Activated CD8-positive, alpha-beta T cell treated with anti-CD3 and anti-CD28 coated beads for 36 hours (primary cell): ENCODE measurements around the gene SDHAF2. TPM values are rescaled to one million over a fixed set of nuclear protein-coding genes. Genes with fewer than 3 reads are reported as not detected.
"Not testable (repeated sequence)": the region's sequence is repeated elsewhere in the genome, so short reads cannot be mapped to it uniquely, and the experiment has no call there.

Source experiments
- ATAC-seq: fragments of 200-7000 bp; cut with Tn5 transposase; one replicate; pipeline ENCODE4 v1.10.0; 2021; ENCODE audit warnings: mild to moderate bottlenecking, moderate library complexity
- CTCF ChIA-PET: fragments of 350-600 bp; sonication (Branson Sonifier 250); formaldehyde crosslinking; loops from one replicate; lab custom pipeline; 2021; ENCODE audit warnings: antibody characterized with exemption; lab: Charles Lee
- POLR2A ChIA-PET: fragments of 350-600 bp; sonication (Branson Sonifier 250); formaldehyde crosslinking; loops from one replicate; lab custom pipeline; 2021; ENCODE audit warnings: antibody characterized with exemption; lab: Charles Lee
- DNase-seq: peaks from one replicate; pipeline ENCODE4 v3.0.0-alpha.2; 2020
- H3K27ac Mint-ChIP-seq: one replicate; pipeline ENCODE4 v1.8.0; 2021; ENCODE audit warnings: mild to moderate bottlenecking, mixed read lengths
- H3K27me3 Mint-ChIP-seq: one replicate; pipeline ENCODE4 v1.8.0; 2021; ENCODE audit warnings: mixed read lengths
- H3K36me3 Mint-ChIP-seq: one replicate; pipeline ENCODE4 v1.8.0; 2021; ENCODE audit warnings: low read depth, mixed read lengths
- H3K4me1 Mint-ChIP-seq: one replicate; pipeline ENCODE4 v1.8.0; 2021; ENCODE audit warnings: low read depth, mixed read lengths
- H3K4me3 Mint-ChIP-seq: one replicate; pipeline ENCODE4 v1.8.0; 2021; ENCODE audit warnings: mild to moderate bottlenecking, moderate library complexity, mixed read lengths
- H3K9me3 Mint-ChIP-seq: one replicate; pipeline ENCODE4 v1.8.0; 2021; ENCODE audit warnings: mixed read lengths
- intact Hi-C: fragments of 100-400 bp; cut with micrococcal nuclease; formaldehyde crosslinking; loops from one replicate; pipeline ENCODE4 v1.10.0; 2022
- total RNA-seq, 2 experiments: library from RNA; stranded (reverse); gene quantifications; one replicate each; pipeline ENCODE4 v1.2.3, GENCODE V29; 2021
- TF ChIP-seq, protein P1 (sequence below): fragments of 200-600 bp; IDR thresholded peaks from one replicate; pipeline ENCODE4 v1.8.0; 2022; ENCODE audit warnings: antibody characterized with exemption, mild to moderate bottlenecking

SDHAF2 gene
- total RNA-seq, 2 experiments from 2014 or later = 33.6 to 35.3 TPM

GRCh38 chr11:61452825-61453224 is 22.9 kb downstream of the SDHAF2 start:
- TF ChIP-seq, protein P1, sequence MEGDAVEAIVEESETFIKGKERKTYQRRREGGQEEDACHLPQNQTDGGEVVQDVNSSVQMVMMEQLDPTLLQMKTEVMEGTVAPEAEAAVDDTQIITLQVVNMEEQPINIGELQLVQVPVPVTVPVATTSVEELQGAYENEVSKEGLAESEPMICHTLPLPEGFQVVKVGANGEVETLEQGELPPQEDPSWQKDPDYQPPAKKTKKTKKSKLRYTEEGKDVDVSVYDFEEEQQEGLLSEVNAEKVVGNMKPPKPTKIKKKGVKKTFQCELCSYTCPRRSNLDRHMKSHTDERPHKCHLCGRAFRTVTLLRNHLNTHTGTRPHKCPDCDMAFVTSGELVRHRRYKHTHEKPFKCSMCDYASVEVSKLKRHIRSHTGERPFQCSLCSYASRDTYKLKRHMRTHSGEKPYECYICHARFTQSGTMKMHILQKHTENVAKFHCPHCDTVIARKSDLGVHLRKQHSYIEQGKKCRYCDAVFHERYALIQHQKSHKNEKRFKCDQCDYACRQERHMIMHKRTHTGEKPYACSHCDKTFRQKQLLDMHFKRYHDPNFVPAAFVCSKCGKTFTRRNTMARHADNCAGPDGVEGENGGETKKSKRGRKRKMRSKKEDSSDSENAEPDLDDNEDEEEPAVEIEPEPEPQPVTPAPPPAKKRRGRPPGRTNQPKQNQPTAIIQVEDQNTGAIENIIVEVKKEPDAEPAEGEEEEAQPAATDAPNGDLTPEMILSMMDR = no peak
- no peak for DNase-seq
- Mint-ChIP-seq H3K4me3 (no peak overlapping the region), H3K9me3 (no peaks in the 10 kb centered on the region), H3K27ac (no peak overlapping the region), H3K27me3 (no peaks in the 10 kb centered on the region), H3K36me3 (peaks cover 24% of the 10 kb centered on the region), H3K4me1 (peaks cover 8% of the 10 kb centered on the region)
- POLR2A ChIA-PET = interaction anchor here (1.2 kb wide), 1 partner anchor 13 kb away, joined by 4 read pairs; no protein-coding TSS in a partner anchor
- intact Hi-C loops = no loop called here
- CTCF ChIA-PET = interaction anchor here (11.0 kb wide), 1 partner anchor 17 kb away, joined by 158 read pairs; no protein-coding TSS in a partner anchor
- ATAC-seq = no peak

GRCh38 chr11:61453695-61454094 is 23.8 kb downstream of the SDHAF2 start:
- no peaks in the 10 kb centered on the region for H3K9me3 Mint-ChIP-seq
- DNase-seq (no peak), ATAC-seq (no peak)
- TF ChIP-seq, protein P1 = no peak
- ChIA-PET POLR2A (interaction anchor here (1.2 kb wide), 1 partner anchor 14 kb away, joined by 4 read pairs; no protein-coding TSS in a partner anchor), CTCF (no interaction called here)
- peaks cover 21% of the 10 kb centered on the region for H3K36me3 Mint-ChIP-seq
- peaks cover 6% of the 10 kb centered on the region for H3K4me1 Mint-ChIP-seq
- peak overlapping the region; percentile 45 for H3K27ac Mint-ChIP-seq
- no peak overlapping the region for H3K4me3 Mint-ChIP-seq
- intact Hi-C loops = no loop called here
- H3K27me3 Mint-ChIP-seq = no peaks in the 10 kb centered on the region

- Mint-ChIP-seq H3K36me3 (peaks cover 20% of the 10 kb centered on the region), H3K9me3 (no peaks in the 10 kb centered on the region), H3K4me3 (no peak overlapping the region), H3K4me1 (peaks cover 6% of the 10 kb centered on the region), H3K27me3 (no peaks in the 10 kb centered on the region), H3K27ac (no peak overlapping the region)
- ChIA-PET CTCF (no interaction called here), POLR2A (no interaction called here)
- no peak for DNase-seq
- no peak for ATAC-seq
- TF ChIP-seq, protein P1 = no peak
- intact Hi-C loops = no loop called here
Measured at GRCh38 chr11:61454520-61454919, 24.6 kb downstream of the SDHAF2 start.

- H3K27me3 Mint-ChIP-seq = no peaks in the 10 kb centered on the region
- TF ChIP-seq, protein P1 = no peak
- intact Hi-C loops = no loop called here
- POLR2A ChIA-PET = no interaction called here
- DNase-seq (no peak), ATAC-seq (no peak)
- H3K4me3 Mint-ChIP-seq = no peak overlapping the region
- H3K27ac Mint-ChIP-seq = no peak overlapping the region
- no peaks in the 10 kb centered on the region for H3K9me3 Mint-ChIP-seq
- no peaks in the 10 kb centered on the region for H3K4me1 Mint-ChIP-seq
- CTCF ChIA-PET = interaction anchor here (1.3 to 1.6 kb wide), 2 partner anchors 26 to 57 kb away, joined by 3 read pairs; no protein-coding TSS in a partner anchor
- H3K36me3 Mint-ChIP-seq = peaks cover 3% of the 10 kb centered on the region
Measured at GRCh38 chr11:61460474-61460881, 30.6 kb downstream of the SDHAF2 start.

GRCh38 chr11:61460986-61461385 is 31.1 kb downstream of the SDHAF2 start:
- DNase-seq (no peak), ATAC-seq (no peak)
- Mint-ChIP-seq H3K4me3 (no peak overlapping the region), H3K9me3 (no peaks in the 10 kb centered on the region), H3K4me1 (no peaks in the 10 kb centered on the region), H3K27ac (no peak overlapping the region), H3K36me3 (peaks cover 3% of the 10 kb centered on the region), H3K27me3 (no peaks in the 10 kb centered on the region)
- intact Hi-C loops = no loop called here
- TF ChIP-seq, protein P1 = no peak
- ChIA-PET POLR2A (no interaction called here), CTCF (interaction anchor here (1.3 to 2.4 kb wide), 2 partner anchors 14 to 57 kb away, joined by 3 to 14 read pairs; no protein-coding TSS in a partner anchor)

DNA sequence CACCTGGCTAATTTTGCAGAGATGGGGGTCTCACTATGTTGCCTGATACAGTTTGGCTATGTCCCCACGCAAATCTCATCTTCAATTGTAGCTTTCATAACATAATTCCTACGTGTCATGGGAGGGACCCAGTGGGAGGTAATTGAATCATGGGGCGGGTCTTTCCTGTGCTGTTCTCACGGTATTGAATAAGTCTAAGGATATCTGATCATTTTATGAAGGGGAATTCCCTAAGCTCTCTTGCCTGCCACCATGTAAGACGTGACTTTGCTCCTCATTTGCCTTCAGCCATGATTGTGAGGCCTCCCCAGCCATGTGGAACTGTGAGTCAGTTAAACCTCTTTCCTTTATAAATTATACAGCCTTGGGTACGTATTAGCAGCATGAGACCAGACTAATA is 37.7 kb downstream of the SDHAF2 start:
- intact Hi-C loops, H3K27me3 Mint-ChIP-seq, DNase-seq, H3K27ac Mint-ChIP-seq, H3K36me3 Mint-ChIP-seq, H3K9me3 Mint-ChIP-seq, POLR2A ChIA-PET, H3K4me1 Mint-ChIP-seq, ATAC-seq, H3K4me3 Mint-ChIP-seq: not testable (repeated sequence)
- CTCF ChIA-PET = interaction anchor here (1.3 to 2.4 kb wide), 4 partner anchors 15 to 100 kb away, joined by 3 to 7 read pairs (median 4); no protein-coding TSS in a partner anchor
